Measurements from ENCODE around the gene SPTBN1. TPM values are rescaled to one million over a fixed set of nuclear protein-coding genes. Genes with fewer than 3 reads are reported as not detected.

Gene SPTBN1
- total and polyA plus RNA-seq, 3 donors from 2014 or later, result 143 to 366 (median 278) TPM

GRCh38 chr2:54603796-54604195 is 147.7 kb downstream of the SPTBN1 start:
- no peak overlapping the region for H3K4me3 ChIP-seq
- H3K36me3 ChIP-seq (ENCODE audit: low read depth, missing control alignments), result no peaks in the 10 kb centered on the region
- H3K27me3 ChIP-seq, result no peaks in the 10 kb centered on the region
- no peak for DNase-seq
- intact Hi-C loops (cut with DNase I; ENCODE audit: low total_unique reads), result no loop called here
- H3K4me1 ChIP-seq, result peaks cover 77% of the 10 kb centered on the region
- peak overlapping the region; percentile 12 to 67 for H3K27ac ChIP-seq
- TF ChIP-seq CTCF (IDR thresholded peaks at IDR 0.05) (no peak), POLR2A (IDR thresholded peaks at IDR 0.05) (no peak)
- H3K9me3 ChIP-seq, result no peaks in the 10 kb centered on the region
- WGBS, 2 donors, result 73 to 78% methylated on average over 1 of the region's 1 CpG

GRCh38 chr2:54604871-54605270 is 148.7 kb downstream of the SPTBN1 start:
- peak overlapping the region in 1 of 2 donors; percentile 67 for H3K27ac ChIP-seq
- no peaks in the 10 kb centered on the region for H3K27me3 ChIP-seq
- H3K36me3 ChIP-seq (ENCODE audit: low read depth, missing control alignments), result no peaks in the 10 kb centered on the region
- peaks cover 66% of the 10 kb centered on the region for H3K4me1 ChIP-seq
- no peak for DNase-seq
- no peaks in the 10 kb centered on the region for H3K9me3 ChIP-seq
- TF ChIP-seq CTCF (IDR thresholded peaks at IDR 0.05) (no peak), POLR2A (IDR thresholded peaks at IDR 0.05) (no peak)
- intact Hi-C loops (cut with DNase I; ENCODE audit: low total_unique reads), result no loop called here
- 53 to 58% methylated on average over 9 to 10 of the region's 10 CpGs for WGBS, 2 donors
- no peak overlapping the region for H3K4me3 ChIP-seq

GRCh38 chr2:54605836-54606235 is 149.7 kb downstream of the SPTBN1 start:
- DNase-seq, result no peak
- Histone ChIP-seq H3K4me3 (no peak overlapping the region), H3K36me3 (ENCODE audit: low read depth, missing control alignments) (no peaks in the 10 kb centered on the region), H3K4me1 (peaks cover 58% of the 10 kb centered on the region), H3K27me3 (no peaks in the 10 kb centered on the region), H3K27ac (peak overlapping the region in 1 of 2 donors; percentile 67), H3K9me3 (no peaks in the 10 kb centered on the region)
- intact Hi-C loops (cut with DNase I; ENCODE audit: low total_unique reads), result no loop called here
- 65 to 77% methylated on average over 2 to 3 of the region's 3 CpGs for WGBS, 2 donors
- TF ChIP-seq POLR2A (IDR thresholded peaks at IDR 0.05) (no peak), CTCF (IDR thresholded peaks at IDR 0.05) (no peak)

GRCh38 chr2:54606393-54606958 is 150.3 kb downstream of the SPTBN1 start:
- Histone ChIP-seq H3K27ac (no peak overlapping the region), H3K36me3 (ENCODE audit: low read depth, missing control alignments) (no peaks in the 10 kb centered on the region), H3K4me3 (no peak overlapping the region), H3K4me1 (peaks cover 52% of the 10 kb centered on the region), H3K27me3 (no peaks in the 10 kb centered on the region), H3K9me3 (no peaks in the 10 kb centered on the region)
- DNase-seq, result no peak
- TF ChIP-seq CTCF (IDR thresholded peaks at IDR 0.05), result no peak
- TF ChIP-seq POLR2A (IDR thresholded peaks at IDR 0.05), result no peak
- intact Hi-C loops (cut with DNase I; ENCODE audit: low total_unique reads), result no loop called here
- 59 to 74% methylated on average over 12 of the region's 12 CpGs for WGBS, 2 donors

- WGBS, 2 donors, result 90 to 92% methylated on average over 3 of the region's 3 CpGs
- peaks cover 48% of the 10 kb centered on the region for H3K4me1 ChIP-seq
These were observed 152.1 kb downstream of the SPTBN1 start for GRCh38 chr2:54608224-54608623.

More at GRCh38 chr2:54608224-54608623, 152.1 kb downstream of the SPTBN1 start:
- Histone ChIP-seq H3K36me3 (ENCODE audit: low read depth, missing control alignments) (no peaks in the 10 kb centered on the region), H3K27ac (no peak overlapping the region), H3K4me3 (no peak overlapping the region), H3K27me3 (no peaks in the 10 kb centered on the region), H3K9me3 (no peaks in the 10 kb centered on the region)
- no peak for DNase-seq
- intact Hi-C loops (cut with DNase I; ENCODE audit: low total_unique reads), result no loop called here
- no peak for TF ChIP-seq CTCF (IDR thresholded peaks at IDR 0.05)
- TF ChIP-seq POLR2A (IDR thresholded peaks at IDR 0.05), result no peak
